Measurements from ENCODE around the gene LMCD1.

LMCD1 gene

DNA sequence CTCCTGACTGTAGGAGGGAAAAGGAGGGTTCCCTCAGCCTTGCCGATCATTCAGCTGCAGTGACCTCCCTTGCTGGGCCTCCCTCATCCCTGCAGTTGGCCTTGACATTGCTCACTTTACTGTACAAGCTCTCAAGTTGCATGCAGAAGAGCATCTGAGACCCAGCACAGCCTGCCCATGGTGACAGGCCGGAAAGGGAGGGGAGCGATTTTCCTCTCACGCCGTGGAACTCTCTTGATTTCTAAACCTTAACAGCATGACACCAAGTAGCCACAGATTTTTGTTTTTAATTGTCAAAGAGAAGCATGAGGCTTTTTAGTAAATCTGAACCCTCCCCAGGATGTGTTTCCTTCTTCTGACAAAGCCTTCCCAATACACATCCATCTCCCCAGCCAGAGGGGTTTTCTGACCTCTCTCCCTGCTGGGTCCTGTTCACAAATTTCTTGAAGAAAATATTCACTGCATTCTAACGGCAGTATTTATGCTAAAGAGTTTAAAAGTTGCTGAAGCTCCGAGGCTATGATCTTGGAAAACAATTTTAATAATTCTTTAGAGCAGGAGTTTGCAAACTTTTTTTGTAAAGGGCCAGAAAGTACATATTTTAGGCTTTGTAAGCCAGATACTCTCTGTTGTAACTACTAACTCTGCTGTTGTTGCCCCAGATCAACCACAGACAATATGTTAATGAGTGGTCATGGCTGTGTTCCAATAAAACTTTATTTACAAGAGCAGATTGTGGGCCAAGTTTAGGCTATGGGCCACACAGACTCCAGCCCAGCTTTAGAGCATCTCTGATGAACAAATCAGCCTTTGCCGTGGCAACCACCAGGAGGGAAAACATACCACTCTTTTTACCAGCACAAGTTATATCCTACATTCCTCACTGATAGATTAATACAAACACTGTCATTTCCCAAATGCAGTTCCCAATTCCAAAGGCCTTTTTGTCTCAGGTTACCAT, 34.8 kb downstream of the LMCD1 start:
- TF ChIP-seq EZH2phosphoT487 (conservative IDR thresholded peaks at IDR 0.05; ENCODE audit: low read length): no peak
- TF ChIP-seq, protein P1, sequence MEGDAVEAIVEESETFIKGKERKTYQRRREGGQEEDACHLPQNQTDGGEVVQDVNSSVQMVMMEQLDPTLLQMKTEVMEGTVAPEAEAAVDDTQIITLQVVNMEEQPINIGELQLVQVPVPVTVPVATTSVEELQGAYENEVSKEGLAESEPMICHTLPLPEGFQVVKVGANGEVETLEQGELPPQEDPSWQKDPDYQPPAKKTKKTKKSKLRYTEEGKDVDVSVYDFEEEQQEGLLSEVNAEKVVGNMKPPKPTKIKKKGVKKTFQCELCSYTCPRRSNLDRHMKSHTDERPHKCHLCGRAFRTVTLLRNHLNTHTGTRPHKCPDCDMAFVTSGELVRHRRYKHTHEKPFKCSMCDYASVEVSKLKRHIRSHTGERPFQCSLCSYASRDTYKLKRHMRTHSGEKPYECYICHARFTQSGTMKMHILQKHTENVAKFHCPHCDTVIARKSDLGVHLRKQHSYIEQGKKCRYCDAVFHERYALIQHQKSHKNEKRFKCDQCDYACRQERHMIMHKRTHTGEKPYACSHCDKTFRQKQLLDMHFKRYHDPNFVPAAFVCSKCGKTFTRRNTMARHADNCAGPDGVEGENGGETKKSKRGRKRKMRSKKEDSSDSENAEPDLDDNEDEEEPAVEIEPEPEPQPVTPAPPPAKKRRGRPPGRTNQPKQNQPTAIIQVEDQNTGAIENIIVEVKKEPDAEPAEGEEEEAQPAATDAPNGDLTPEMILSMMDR (IDR thresholded peaks at IDR 0.05; ENCODE audit: insufficient read depth, low read length, poor library complexity, severe bottlenecking): no peak
- Histone ChIP-seq H3K4me2 (ENCODE audit: low read depth, low read length, poor library complexity, severe bottlenecking) (no peak overlapping the region), H3K9me2 (replicated peaks; ENCODE audit: insufficient read depth, low read length) (no peaks in the 10 kb centered on the region), H3K36me3 (ENCODE audit: low read length) (no peaks in the 10 kb centered on the region), H3K4me3 (ENCODE audit: insufficient read depth, low read length, poor library complexity, severe bottlenecking) (no peak overlapping the region), H3K9ac (ENCODE audit: low read length) (no peak overlapping the region), H4K20me1 (ENCODE audit: low read depth, low read length) (no peaks in the 10 kb centered on the region), H3F3A (ENCODE audit: insufficient read depth) (no peaks in the 10 kb centered on the region), H3K27me3 (ENCODE audit: low read length) (no peaks in the 10 kb centered on the region), H3K79me2 (ENCODE audit: insufficient read depth, low read length) (no peaks in the 10 kb centered on the region), H2AFZ (ENCODE audit: low read depth, low read length, severe bottlenecking) (no peak overlapping the region), H3K9me3 (ENCODE audit: insufficient read depth, low read length) (no peaks in the 10 kb centered on the region), H3K27ac (ENCODE audit: low read depth, low read length) (no peak overlapping the region)

DNA sequence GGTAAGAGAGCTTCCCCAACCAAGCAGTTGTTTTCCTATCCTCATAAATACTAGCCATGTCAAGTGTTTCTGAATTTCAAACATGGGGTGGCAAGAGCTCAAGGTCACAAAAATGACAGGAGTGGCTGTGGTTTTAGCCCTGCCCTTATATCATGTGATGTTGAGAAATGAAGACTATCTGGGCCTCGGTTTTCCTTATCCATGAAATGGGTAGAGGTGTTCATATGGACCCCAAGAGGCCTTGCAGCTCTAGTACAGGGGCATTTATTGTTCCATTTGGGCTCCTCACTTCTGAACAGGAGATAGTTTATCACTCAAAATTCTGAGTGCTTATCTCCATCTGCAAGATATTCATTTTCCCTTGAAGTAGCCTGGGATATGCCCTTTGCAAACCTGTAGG, 35.8 kb downstream of the LMCD1 start:
- Histone ChIP-seq H3K79me2 (ENCODE audit: insufficient read depth, low read length) (no peaks in the 10 kb centered on the region), H3K27ac (ENCODE audit: low read depth, low read length) (no peak overlapping the region), H3K36me3 (ENCODE audit: low read length) (no peaks in the 10 kb centered on the region), H3K4me2 (ENCODE audit: low read depth, low read length, poor library complexity, severe bottlenecking) (no peak overlapping the region), H3K27me3 (ENCODE audit: low read length) (no peaks in the 10 kb centered on the region), H4K20me1 (ENCODE audit: low read depth, low read length) (no peaks in the 10 kb centered on the region), H2AFZ (ENCODE audit: low read depth, low read length, severe bottlenecking) (no peak overlapping the region), H3K9ac (ENCODE audit: low read length) (no peak overlapping the region), H3K9me2 (replicated peaks; ENCODE audit: insufficient read depth, low read length) (no peaks in the 10 kb centered on the region), H3K4me3 (ENCODE audit: insufficient read depth, low read length, poor library complexity, severe bottlenecking) (no peak overlapping the region), H3F3A (ENCODE audit: insufficient read depth) (no peaks in the 10 kb centered on the region), H3K9me3 (ENCODE audit: insufficient read depth, low read length) (no peaks in the 10 kb centered on the region)
- TF ChIP-seq, protein P1 (IDR thresholded peaks at IDR 0.05; ENCODE audit: insufficient read depth, low read length, poor library complexity, severe bottlenecking): no peak
- no peak for TF ChIP-seq EZH2phosphoT487 (conservative IDR thresholded peaks at IDR 0.05; ENCODE audit: low read length)

DNA sequence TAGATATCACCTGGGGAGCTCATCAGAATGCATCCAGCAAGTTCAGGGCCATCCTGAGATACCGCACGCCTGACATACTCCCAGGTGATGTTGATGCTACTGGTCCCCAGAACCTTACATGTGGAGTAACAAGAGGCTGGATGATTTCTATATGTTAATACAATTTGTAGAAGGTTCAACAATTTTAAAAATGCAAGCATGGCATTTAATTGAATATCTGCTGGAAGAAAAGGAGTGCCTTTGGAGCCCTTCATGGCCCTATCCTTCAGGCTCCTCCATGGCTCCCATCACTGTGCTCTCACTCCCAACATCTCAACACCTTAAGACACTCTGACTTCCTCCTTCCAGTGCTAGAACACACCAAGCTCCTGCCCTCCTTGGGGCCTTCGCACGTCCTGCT, 36.6 kb downstream of the LMCD1 start:
- Histone ChIP-seq H3K9me2 (replicated peaks; ENCODE audit: insufficient read depth, low read length) (no peaks in the 10 kb centered on the region), H3K4me3 (ENCODE audit: insufficient read depth, low read length, poor library complexity, severe bottlenecking) (no peak overlapping the region), H4K20me1 (ENCODE audit: low read depth, low read length) (no peaks in the 10 kb centered on the region), H3F3A (ENCODE audit: insufficient read depth) (no peaks in the 10 kb centered on the region), H3K27me3 (ENCODE audit: low read length) (no peaks in the 10 kb centered on the region), H3K36me3 (ENCODE audit: low read length) (no peaks in the 10 kb centered on the region), H3K79me2 (ENCODE audit: insufficient read depth, low read length) (no peaks in the 10 kb centered on the region), H3K9me3 (ENCODE audit: insufficient read depth, low read length) (no peaks in the 10 kb centered on the region), H3K4me2 (ENCODE audit: low read depth, low read length, poor library complexity, severe bottlenecking) (no peak overlapping the region), H2AFZ (ENCODE audit: low read depth, low read length, severe bottlenecking) (no peak overlapping the region), H3K9ac (ENCODE audit: low read length) (no peak overlapping the region), H3K27ac (ENCODE audit: low read depth, low read length) (no peak overlapping the region)
- no peak for TF ChIP-seq EZH2phosphoT487 (conservative IDR thresholded peaks at IDR 0.05; ENCODE audit: low read length)
- TF ChIP-seq, protein P1 (IDR thresholded peaks at IDR 0.05; ENCODE audit: insufficient read depth, low read length, poor library complexity, severe bottlenecking): no peak
